HG03575 (cell line): ENCODE measurements around the gene CRIM1.
A peak's percentile ranks its signal among the peaks of the same experiment; 100 is the strongest.
"Not testable (repeated sequence)": the region's sequence is repeated elsewhere in the genome, so short reads cannot be mapped to it uniquely, and the experiment has no call there.

Experiments used
- ATAC-seq: cut with Tn5 transposase; IDR thresholded peaks from one replicate; pipeline ENCODE4 v1.9.1; 2021; ENCODE audit not compliant: unreplicated experiment, insufficient number of reproducible peaks, low FRiP score; ENCODE audit errors: extremely low read depth

CRIM1 gene

GRCh38 chr2:36355151-36355889, at the start of gene CRIM1:
CRIM1 (plus strand) TSS chr2:36355778; CDS start chr2:36356293, 515 bp downstream.
- no peak for ATAC-seq

GRCh38 chr2:36307441-36307840, 48.1 kb upstream of the CRIM1 start:
- no peak for ATAC-seq

GRCh38 chr2:36310444-36310843, 45.1 kb upstream of the CRIM1 start:
- ATAC-seq = not testable (repeated sequence)

- no peak for ATAC-seq
Measured at GRCh38 chr2:36318547-36318946, 37.0 kb upstream of the CRIM1 start.

- no peak for ATAC-seq
Measured at GRCh38 chr2:36322108-36322507, 33.5 kb upstream of the CRIM1 start.

GRCh38 chr2:36326286-36326685, 29.3 kb upstream of the CRIM1 start:
- no peak for ATAC-seq

- no peak for ATAC-seq
Measured at GRCh38 chr2:36329251-36329650, 26.3 kb upstream of the CRIM1 start.

- ATAC-seq = no peak
Measured at GRCh38 chr2:36329746-36330472, 25.7 kb upstream of the CRIM1 start.

- ATAC-seq = no peak
Measured at GRCh38 chr2:36330473-36331395, 24.8 kb upstream of the CRIM1 start.

- ATAC-seq = no peak
Measured at GRCh38 chr2:36333350-36334012, 22.1 kb upstream of the CRIM1 start.

- no peak for ATAC-seq
Measured at GRCh38 chr2:36335597-36335996, 20.0 kb upstream of the CRIM1 start.

GRCh38 chr2:36336321-36336720, 19.3 kb upstream of the CRIM1 start:
- ATAC-seq = no peak

GRCh38 chr2:36337354-36337753, 18.2 kb upstream of the CRIM1 start:
- ATAC-seq = peak; percentile 76

GRCh38 chr2:36338124-36338826, 17.3 kb upstream of the CRIM1 start:
- no peak for ATAC-seq

- ATAC-seq = no peak
Measured at GRCh38 chr2:36338827-36339145, 16.8 kb upstream of the CRIM1 start.

GRCh38 chr2:36339607-36340218, 15.9 kb upstream of the CRIM1 start:
- ATAC-seq = no peak

GRCh38 chr2:36343606-36344005, 12.0 kb upstream of the CRIM1 start:
- no peak for ATAC-seq

- ATAC-seq = no peak
Measured at GRCh38 chr2:36348721-36349120, 6.9 kb upstream of the CRIM1 start.
